Activated CD4-positive, alpha-beta T cell treated with anti-CD3 and anti-CD28 coated beads for 1 hour (primary cell): Measurements from ENCODE around the gene METTL24.
"Not testable (repeated sequence)": the region's sequence is repeated elsewhere in the genome, so short reads cannot be mapped to it uniquely, and the experiment has no call there.

ENCODE experiments used
- DNase-seq: peaks from one replicate; pipeline ENCODE4 v3.0.0-alpha.2; 2020

Gene METTL24

DNA sequence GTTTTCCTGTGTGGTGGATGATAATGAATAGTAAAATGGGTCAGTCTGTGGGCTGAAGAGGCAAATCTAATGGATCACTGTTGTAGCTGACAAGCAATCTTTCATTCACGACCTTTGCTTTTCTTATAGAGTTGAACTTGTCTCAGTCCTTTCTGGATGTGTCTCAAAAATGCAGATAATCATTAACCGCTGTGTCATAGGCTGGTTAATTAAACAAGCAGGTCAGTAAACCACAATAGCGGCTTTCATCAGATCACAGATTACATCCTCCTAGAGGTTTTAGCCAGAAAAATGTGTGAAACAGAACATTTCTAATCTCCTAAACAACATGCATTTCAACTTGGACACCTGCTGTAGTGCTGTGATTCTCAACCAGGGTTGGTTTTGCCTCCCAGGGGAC is 2.5 kb upstream of the METTL24 start:
- DNase-seq, result no peak

DNA sequence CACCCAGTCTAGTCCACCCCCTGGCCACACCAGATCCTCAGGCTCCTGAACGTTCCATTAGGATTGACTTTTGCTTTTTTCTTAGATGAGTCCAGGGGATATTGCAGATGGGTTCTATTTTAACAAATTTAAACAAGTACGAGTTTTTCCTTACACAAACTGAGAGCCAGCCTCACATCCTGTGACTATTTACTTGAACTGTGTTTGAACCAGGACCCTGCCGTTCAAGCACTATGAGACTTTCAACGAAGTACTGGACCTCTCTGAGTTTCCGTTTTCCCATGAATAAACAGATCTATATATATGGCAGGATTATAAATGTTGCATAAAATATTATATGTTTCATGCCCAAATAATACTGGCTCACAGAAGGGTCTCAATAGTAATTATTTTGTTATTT is 1.4 kb upstream of the METTL24 start:
- no peak for DNase-seq

DNA sequence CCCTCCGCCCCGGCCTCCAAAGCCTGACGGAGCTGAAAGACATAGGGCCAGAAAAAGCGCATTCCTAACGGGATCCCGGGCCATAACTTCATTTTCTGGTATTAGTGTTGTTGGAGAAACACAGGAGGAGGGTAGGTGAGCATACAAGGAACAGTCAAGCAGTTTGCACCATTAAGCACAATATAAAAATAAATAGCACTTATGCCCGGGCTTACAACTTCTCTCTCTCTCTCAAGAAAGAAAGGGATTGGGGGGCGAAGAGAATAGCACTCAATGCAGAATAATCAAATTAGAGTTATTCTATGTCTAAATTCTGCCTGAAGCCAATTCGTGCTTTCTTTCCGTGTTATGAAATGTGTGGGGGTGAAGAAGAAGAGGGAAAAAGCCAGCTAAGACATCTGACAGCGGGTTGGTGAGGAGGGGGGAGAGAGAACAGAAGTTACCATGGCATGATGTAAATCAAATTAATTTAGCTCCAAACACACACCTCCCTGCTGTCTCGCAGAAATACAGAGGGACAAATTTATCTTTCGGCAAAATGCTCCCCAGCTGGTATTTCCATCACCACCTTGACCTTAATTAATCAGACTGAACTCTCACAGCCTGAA is 508 bp upstream of the METTL24 start:
- no peak for DNase-seq

DNA sequence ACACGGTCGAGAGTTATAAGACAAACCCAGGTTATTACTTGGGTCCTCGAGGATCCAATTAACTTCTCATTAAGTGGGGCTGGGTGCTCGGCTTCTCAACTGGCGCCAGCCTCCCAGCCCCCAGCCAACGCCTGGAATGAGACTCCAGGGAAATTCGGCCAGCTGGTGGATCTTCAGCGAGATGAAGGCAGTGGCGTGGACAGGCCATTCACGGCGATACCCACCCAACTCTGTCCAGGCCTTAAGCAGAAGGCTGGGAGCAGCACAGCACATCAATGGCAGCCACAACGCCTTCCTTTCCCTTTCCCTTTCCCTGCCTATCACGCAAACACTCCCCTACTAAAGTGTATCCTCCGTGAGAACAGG is 868 bp downstream of the METTL24 start:
- DNase-seq, result no peak

DNA sequence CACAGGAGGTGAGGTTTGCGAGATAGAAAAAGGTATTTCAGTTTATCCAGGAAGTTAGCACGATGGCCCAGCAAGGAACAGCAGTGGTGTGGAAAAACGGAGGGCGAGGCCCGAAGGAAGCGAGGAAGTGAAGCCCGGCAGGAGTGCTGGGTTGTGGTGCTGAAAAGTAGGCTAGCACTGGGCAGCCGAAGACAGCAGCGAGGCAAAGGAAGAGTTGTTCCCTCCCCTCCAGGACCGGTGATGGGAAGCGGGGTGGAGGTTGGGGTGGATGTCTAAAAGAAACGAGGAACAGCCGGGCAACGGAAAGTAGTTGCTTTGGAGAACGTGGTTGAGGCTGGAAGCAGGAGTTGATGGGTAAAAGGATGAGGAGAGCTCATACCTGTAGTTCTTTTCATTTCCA is 1.4 kb downstream of the METTL24 start:
- DNase-seq, result no peak

DNA sequence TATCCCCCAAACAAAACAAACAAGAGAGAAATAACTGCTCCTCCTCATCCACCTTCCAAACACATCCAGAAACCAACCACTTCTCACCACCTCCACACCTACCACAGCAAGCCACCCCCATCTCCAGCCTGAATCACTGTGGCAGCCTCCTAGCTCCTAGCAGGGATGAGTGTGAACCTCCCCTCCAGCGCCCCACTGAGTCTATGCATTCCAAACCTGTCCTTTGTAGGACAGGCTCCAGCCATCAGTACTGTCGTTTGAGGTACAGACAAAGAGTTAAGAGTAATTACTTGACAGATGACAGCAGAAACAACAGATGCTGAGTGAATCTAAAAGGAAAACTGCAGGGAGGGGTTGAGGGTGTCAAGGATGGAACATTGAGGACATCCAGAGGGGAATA is 2.4 kb downstream of the METTL24 start:
- DNase-seq, result no peak

DNA sequence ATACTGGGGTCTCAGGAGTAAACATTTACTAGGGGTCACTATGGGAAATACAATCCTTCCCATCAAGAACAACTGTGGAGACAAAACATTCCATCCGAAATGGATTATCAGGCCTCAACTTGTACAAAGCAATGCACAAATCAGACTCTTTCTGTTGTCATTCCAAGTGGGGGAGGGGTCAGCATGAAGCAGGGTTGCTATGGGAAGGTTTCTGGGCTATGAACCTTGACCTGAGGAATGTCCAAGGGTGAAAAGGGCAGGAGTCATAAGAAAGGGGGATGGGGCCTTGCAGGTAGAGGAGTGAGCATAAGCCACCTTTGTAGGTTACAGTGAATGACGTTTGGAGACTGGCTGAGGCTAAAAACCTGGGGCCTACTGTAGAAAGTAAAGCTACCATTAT is 3.1 kb downstream of the METTL24 start:
- DNase-seq, result no peak

DNA sequence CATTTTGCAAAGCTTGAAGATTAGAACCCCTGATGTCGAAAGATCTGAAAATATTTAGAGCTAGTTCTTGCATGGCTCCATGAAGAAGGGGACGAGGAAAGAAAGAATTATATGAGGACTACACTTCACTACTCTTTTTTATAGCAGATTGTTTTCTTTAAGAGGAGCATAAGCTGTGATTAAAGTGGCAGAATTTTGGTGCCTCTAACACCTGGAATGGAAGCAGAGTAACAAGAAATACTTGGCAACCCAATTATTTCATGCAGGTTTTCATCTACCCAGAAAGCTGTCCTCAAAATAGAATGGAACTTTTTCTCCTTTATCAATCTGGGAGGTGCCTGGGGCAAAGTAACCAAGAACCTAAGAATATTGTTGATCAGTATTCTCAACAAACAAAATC is 4.0 kb downstream of the METTL24 start:
- no peak for DNase-seq

DNA sequence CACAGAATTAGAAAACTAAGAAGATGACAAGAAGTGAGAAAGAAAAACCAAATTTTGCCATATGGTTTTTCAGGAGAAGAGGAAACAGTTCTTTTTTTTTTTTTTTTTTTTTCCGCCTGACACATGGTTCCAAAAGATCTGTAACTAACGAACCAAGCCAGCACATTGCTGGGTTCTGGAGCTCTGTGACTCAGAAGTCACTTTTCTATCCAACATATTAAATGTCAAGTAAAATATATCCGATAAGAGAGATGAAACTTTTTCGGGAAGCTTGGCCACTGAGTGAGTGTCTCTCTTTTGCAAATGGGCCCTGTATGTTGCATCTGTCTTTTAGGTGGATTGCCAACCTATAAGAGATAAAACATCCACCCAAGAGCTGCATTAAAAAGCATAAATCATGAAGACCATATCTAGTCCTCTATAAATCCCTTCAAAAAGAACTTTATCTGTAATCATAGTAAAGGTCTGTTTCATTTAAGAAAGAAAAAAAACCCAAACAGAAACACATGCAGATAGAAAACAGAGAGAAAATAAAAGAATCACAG is 4.6 kb downstream of the METTL24 start:
- DNase-seq, result no peak

DNA sequence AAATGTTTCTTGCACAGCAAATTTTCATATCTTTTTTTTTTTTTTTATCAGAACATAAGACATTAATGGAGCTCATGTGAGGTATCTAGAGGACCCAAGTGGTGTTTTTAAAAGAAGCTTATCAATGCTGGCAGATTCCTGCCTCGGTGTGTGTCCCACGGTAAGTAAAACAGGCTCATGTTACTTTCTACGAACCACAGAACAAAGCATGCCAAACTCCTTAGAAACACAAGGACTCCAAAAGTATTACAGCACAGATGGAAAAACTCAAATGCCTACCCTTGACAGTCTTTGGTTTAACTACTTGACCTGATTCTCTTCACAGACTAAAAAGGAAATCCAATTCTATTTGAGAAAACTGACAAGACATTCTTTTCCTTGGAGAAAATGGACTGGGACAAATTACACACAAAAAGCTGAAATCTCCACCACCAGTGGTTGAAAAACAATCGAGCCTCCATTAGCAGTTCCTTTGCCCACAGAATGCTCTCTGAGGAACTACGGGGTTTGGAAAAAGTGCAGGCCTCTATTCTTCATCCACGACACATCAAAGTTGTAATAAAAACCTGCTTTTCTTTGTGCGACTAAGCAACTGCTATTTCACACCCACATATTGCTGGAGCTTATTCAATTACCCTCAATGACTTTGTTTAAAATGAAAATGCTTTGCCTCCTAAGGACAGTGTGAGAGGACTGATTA is 5.4 kb downstream of the METTL24 start:
- no peak for DNase-seq

DNA sequence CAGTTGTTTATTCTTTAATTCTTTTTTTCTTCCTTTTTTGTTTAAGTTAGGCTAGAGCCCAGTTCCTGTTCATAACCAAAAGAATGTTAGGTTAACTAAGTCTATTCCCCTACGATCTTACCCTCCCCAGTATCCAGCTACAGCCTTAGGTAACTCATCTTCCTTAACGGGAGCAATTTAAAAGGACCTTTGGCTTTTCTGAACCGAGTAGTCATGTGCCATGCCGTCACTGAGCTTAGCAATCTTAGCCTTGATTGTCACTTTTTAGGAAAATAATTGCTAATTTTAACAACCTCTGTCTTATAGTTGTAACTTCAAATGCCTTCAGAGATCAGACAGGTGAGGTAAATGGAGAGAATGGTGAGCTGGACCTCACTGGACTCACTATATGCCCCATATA is 6.2 kb downstream of the METTL24 start:
- DNase-seq, result no peak

DNA sequence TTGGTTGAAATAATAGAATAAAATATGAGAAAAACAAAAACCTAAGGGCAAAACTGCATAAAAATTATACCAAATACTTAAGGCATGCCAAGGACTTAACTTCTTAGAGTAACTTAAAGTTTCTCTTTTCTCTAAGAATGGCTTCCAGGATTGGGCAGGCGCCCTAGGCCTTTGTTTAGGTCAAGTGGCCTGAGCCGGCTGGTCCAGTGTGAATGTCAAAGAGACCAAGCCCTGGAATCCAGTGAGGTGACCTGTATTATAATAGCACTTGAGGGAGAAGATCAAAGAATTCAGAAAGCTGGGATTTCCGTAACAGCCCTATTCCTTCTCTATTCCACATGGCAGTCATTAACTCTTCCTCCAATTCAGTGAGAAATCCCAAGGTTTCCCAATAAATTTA is 6.6 kb downstream of the METTL24 start:
- DNase-seq, result no peak

DNA sequence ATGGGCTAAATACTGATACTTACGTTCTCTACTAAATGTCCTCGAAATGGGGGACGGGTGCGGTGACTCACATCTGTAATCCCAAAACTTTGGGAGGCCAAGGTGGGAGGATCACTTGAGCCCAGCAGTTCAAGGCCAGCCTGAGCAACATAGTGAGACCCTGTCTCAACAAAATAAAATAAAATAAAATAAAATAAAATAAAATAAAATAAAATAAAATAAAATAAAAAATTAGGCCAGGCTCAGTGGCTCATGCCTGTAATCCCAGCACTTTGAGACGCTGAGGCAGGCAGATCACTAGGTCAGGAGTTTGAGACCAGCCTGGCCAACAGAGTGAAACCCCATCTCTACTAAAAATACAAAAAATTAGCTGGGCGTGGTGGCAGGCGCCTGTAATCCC is 7.6 kb downstream of the METTL24 start:
- not testable (repeated sequence) for DNase-seq

DNA sequence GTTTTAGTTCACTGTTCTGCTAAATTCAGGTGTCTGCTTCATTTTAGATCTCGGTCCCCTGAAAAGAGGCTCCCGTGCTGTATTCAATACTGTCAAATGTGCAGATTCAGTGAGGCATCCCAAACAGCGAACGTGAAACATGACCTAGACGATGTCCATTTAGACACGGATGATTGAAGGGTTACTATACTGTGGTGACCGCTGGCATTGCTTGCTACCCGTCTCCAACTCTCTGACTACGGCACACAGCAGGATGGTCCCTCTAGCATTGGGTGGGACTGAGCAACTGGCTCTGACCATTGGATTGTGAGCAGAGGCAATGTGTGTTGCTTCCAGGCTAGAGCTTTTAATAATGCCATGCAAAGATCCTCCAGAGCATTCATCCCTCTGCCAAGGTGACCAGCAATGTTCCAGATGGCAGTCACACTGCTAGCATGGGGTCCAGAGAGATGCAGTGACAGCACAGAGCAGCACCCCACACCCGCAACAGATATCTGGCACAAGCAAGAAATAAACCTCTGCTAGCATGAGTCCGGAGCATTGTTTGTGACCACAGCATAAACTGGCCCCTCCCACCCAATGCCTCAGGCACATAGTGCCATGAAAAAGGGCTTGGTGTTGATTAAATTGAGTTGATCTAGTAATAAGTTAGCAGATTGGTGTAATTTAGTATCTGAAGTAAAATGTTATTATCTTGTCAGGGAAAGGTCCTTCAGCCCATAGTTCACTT is 9.0 kb downstream of the METTL24 start:
- DNase-seq, result no peak

DNA sequence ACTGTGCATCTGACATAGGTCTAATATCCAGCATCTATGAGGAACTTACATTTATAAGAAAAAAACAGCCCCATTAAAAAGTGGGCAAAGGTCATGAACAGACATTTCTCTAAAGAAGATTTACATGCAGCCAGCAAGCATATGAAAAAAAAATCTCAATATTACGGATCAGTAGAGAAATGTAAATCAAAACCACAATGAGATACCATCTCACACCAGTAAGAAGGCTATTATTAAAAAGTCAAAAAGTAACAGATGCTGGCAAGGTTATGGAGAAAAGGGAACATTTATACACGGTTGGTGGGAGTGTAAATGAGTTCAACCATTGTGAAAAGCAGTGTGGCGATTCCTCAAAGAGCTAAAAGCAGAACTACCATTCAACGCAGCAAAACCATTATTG is 13.1 kb downstream of the METTL24 start:
- DNase-seq, result no peak

DNA sequence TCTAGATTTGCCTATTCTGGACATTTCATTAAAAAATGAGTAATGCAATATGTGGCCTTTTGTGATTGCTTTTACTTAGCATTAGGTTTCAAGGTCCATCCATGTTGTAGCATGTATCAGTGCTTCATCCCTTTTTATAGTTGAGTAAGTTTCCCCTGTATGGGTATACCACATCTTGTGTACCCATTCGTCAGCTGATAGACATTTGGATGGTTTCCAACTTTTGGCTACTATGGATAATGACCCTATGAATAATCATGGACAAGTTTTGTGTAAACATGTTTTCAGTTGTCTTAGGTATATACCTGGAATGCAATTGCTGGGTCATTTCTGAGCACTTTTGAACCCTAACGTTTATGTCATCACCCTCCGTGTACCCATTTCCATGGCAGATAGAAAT is 15.4 kb downstream of the METTL24 start:
- no peak for DNase-seq

DNA sequence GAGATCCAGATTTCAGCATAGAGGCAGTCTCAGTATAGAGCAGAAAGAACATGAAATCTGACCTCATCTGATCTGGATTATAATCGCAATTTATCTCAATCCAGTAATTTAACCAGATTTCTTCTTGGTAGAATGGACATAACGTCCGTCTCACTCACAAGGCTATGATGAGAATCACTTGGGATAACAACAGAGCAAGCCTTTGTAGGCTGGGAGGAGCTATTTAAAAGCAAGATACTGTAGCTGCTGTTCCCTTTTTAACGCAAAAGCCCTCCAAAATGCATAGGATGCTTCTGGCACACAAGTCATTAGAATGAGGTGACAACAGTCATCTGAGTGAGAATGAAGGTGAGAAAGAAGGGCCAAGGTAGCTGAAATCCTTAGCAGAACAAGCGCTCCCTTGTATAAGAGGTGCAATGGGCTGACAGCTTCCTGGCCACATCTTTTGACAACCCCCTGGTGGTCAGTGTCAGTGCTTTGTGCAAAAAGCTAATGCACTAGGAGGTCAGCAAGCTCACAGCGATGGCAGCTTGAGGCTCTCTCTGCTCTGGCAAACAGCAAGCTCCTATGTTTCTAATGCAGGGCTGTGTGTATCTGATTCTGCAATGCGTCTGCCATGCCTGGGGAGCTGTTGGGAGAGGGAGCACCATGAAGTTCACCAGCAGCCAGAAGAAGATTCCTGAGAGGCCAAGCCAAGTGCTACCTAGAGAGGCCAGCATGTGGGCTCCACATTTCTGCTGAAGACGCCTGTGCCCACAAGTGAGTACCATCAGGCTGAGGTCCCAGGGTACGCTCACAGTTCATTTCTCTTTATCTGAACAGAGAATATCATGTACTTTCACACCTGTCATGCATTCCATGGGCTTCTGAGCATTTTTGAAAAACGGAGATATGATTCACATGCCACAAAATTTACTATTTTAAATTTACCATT is 16.2 kb downstream of the METTL24 start:
- DNase-seq, result no peak

DNA sequence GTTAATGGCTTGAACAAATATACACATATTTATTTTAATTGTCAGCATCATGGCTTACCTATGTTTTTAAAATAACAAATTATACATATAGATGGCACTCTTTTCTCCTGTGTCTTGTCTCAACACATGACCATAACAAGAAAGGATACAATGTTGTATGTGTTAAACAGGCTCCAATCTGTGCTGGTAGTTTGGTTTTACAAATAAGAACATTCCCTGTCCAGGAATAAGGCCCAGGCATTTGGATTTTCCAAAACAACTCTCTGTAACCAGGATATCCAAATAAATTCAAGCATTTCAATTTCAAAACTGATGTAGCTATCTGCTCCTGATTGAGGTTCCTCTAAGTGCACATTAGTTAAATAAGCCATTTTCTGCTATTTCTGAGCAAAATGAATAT is 17.1 kb downstream of the METTL24 start:
- DNase-seq, result no peak

DNA sequence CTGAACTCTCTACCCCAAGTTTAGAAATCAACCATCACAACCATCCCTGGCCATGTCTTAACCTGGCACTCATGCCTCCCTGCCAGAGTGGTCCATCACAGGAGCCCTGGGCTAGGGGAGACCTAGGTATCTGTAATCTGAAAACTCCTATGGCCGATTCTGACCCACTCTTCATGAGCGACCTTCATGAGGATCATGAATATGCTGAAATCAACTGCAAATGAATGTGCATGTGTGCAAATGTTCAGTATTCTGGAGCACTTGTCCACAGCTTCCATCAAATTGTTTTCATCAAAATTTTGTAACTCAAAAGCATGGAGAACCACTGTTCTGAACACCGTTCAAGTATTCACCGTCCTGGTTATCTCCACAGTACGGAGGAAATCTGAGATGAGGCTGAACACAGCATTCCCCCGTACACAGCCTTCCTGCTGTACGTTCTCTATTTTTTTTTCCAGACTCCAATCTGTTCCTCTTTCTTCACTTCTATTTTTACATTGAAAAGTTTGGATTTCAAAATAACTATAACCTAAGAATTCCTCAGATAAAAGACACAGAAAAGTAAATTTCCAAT is 17.7 kb downstream of the METTL24 start:
- DNase-seq, result no peak

DNA sequence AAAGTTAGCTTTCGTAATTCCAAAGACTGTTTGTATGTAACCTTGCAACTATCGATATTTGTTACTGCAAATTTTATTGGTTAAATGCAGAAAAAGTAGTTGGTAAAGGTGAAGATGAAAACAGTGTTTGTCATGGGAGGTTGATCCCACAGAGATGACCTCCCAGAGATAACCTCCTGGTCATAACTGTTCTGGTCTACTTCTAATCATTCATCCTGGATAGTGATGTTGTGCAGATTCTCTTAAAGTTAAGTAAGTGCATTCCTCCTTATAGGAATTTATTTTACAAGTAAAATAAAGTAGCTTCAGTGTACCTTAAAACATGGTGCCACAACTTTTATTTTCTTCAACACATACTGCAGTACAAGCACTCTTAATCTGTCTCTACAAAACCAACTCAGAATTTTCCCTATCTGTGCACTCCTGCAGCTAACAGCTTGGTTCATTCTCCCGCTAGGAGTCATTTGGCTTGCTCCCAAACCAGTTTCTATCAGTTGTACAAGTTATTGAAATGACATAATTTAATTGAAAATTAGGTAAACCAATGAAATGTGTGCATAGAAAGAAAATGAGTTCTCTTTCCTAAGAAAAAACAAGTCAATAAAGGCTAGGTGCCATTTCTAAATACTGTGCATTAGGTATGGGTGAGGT is 19.2 kb downstream of the METTL24 start:
- no peak for DNase-seq

DNA sequence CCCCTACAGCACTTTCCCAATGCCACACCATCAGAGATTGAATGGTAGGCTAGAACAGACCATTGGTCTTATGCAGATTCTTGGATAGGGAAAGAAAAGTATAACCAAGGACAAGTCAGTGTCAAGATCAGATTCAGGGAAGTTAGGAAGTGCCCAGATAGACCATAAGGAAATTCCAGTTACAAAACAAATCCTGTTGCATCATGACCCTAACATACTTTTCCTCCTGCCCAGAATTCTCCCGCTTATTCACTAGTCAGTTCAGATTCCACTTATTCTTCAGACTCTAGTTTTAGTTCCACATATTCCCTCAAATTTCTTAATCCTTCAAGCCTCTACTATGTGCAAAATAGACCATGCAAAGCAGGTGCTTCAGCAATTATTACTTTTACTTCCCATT is 20.7 kb downstream of the METTL24 start:
- no peak for DNase-seq
